Measurements from ENCODE around the gene KLF13.
A peak's percentile ranks its signal among the peaks of the same experiment; 100 is the strongest.
"Not testable (repeated sequence)": the region's sequence is repeated elsewhere in the genome, so short reads cannot be mapped to it uniquely, and the experiment has no call there.

KLF13 gene

DNA sequence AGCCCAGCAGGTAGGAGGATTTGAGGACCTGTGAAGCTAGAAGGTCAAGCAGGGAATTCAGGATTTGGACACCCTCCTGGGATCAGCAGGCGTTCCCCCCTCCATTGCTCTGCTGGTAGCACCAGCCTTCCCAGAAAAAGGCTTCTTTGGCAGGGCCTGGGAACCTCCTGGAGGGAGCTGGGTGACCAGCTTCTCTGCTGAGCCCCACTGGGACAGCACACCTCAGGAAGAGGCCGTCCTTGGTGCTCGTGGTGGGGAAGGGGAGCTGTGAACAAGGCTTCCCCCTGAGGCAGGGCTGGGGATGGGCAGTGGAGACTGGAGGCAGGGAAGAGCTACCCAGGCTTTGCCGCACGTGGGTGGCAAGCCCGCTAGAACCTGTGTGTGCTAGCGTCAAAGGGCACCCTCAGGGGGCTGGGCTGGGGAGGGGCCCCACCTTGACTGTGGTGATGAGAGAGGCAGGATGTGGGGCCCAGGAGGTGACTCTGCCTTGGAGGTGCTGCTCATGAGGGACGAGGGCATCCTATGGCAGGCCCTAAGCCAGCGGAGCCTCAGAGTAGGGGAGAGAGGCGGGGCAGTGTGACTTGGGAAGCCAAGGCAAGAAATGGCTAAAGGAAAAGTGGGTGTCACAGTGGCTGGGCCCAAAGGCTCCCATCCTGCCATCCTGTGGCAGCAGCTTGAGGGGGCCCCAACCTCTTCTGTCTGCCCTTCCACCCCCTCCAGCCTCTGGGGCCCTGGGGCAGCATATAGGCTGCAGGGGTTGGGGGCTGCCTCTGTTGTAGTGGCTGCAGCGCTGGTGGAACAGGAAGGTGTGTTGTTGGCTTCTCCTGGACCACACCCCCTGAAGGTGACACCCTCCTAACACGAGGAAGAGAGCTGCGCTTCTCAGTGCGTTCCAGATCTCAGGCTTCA lies 20.7 kb downstream of the KLF13 start:
- DNase-seq (ENCODE audit: low read depth) = no peak

GRCh38 chr15:31347981-31348803 lies 21.6 kb downstream of the KLF13 start:
- DNase-seq (ENCODE audit: low read depth) = no peak

- DNase-seq (ENCODE audit: low read depth) = no peak
Observed at GRCh38 chr15:31349233-31350141, 22.9 kb downstream of the KLF13 start.

DNA sequence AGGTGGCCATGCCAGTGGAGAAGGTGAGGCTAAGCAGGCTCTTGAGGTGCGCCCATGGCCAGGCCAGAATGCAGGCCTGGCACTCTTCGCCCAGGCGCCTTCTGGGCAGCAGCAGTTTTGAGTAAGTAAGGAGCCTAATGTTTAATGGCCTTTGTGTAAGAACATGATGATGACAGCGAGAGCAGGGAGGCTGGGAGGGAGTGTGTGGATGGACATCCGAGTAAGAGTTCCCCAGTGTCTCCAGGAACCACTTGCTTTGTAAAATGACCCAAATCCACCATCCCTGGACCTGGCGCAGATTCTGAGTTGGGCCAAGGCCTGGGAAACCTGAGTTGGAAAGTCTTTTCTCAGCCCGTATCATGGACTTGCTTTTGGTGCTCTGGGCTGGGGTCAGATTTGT lies 24.1 kb downstream of the KLF13 start:
- DNase-seq (ENCODE audit: low read depth) = no peak

DNA sequence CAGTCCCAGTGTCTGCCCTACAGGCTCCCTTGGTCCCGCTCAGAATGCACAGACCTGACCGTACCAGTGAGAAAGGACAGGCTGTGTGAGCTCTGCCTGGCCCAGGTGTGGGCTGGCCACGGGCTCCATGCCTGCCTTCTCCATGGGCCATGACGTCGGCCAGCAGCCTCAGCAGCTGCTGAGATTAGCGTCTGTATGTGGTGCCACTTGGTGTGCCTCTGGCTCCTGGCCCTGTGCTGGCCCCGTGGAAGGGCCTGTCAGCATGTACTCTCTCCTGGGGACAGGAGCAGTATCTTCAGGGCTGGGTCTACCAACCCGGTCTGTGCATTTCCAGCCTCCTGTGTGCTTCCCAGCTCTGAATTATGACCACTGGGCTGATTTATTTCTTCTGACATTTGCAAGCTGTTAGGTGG lies 25.7 kb downstream of the KLF13 start:
- DNase-seq (ENCODE audit: low read depth) = no peak

DNA sequence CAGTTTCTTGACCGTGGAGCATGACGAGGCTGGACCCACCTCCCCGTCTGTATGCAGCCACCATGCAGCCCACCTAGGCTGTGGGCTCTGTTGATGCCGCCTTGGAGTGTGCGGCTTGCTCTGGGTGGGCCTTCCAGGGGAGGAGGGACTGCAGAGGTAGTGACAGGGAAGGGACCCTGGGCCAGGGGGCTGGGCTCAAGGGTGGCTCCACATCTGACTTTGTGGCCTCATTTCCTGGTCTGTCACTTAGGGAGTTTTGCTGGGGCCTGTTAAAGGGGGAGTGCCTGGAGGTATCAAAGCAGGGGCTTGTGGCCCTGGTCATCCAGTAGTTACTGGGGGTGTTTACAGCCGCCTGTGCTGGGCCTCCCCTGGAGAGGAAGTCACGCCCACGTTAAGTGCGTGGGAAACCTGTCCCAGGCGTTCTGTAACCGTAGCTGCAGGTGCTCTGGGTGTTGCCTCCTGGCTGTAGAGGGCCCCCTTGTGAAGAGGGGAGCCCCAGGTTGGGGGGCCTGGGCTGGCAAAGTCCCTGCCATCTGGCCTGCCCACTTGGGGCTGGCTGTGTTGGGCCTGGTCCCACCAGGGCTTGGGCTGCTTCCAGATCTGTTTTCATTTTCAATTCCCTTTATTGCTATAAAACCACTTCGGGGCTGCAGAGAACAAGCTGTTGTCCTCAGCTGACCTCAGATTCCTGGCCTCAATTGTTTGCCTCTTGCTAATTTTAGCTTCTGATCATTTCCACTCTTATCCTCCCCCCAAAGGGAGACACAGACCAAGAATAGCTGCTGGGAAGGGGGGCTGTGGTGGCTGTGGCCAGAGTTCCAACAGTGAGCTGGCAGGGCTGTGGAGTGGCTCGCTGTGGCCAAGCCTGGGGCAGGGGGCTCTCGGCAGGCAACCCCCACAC lies 26.5 kb downstream of the KLF13 start:
- DNase-seq (ENCODE audit: low read depth) = no peak

GRCh38 chr15:31353931-31354330 lies 27.3 kb downstream of the KLF13 start:
- DNase-seq (ENCODE audit: low read depth) = no peak

DNA sequence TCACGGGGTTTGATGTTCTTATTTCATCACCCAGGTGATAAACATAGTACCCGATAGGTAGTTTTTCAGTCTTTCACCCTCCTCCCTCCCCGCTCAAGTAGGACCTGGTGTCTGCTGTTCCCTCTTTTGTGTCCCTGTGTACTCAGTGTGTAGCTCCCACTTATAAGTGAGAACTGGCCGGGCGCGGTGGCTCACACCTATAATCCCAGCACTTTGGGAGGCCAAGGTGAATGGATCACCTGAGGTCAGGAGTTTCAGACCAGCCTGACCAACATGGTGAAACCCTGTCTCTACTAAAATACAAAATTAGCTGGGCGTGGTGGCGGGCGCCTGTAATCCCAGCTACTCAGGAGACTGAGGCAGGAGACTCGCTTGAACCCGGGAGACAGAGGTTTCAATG lies 29.5 kb downstream of the KLF13 start:
- DNase-seq (ENCODE audit: low read depth) = not testable (repeated sequence)

GRCh38 chr15:31357148-31357547 lies 30.5 kb downstream of the KLF13 start:
- no peak for DNase-seq (ENCODE audit: low read depth)

- no peak for DNase-seq (ENCODE audit: low read depth)
Observed at GRCh38 chr15:31358163-31358562, 31.5 kb downstream of the KLF13 start.

DNA sequence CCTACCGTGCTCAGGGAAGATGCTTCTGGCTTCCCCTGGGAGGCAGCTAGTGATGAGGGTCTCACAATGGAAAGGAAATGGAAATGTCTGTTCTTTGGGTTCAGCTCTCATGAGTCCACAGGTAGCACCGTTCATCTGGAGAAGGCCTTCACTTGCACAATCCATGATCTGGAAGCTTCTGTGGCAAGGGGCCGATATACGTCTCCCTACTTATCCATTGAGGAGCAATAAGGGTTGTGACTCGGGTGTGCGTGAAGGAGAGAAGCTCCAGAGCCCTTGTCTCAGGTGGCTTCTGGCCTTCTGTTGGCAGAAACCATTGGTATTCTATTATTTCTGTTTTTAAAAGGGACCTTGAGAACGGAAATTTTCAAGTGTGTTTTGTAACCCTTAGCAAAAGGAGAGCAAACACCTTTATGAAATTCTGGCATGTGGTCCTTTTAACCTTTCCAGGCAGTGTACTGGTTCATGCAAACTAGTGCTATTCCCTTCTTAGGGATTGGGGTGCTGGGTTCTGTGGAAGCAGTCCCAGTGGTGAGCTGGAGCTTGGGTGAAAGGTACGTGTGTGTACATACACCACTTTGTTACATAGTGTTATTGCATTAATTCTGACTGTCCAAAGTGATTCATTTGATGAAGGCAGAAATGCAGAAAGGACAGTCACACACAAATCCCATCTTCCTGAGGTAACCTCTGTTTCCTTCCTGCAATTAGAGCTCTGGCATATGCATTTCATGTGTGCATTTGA lies 32.5 kb downstream of the KLF13 start:
- DNase-seq (ENCODE audit: low read depth) = no peak

DNA sequence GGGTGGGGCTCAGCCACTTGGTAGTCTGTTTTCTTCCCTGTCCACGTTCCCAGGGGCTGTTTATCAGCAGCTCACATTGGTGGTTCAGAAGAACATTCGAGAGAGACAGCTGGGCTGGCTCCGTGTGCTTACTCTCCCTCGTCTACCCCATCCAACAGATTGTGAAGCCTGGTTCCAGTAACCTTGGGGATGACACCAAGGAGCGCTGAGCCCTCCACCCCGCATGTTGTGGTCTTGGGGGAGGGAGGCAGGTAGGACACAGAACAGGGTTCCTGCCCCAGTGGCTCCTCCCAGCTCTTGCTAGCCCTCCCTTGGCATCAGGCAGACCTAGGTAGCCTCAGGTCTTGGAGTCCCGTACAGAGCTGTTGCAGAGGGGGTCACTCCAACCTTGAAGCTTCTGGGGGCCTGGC lies 33.1 kb downstream of the KLF13 start:
- no peak for DNase-seq (ENCODE audit: low read depth)

DNA sequence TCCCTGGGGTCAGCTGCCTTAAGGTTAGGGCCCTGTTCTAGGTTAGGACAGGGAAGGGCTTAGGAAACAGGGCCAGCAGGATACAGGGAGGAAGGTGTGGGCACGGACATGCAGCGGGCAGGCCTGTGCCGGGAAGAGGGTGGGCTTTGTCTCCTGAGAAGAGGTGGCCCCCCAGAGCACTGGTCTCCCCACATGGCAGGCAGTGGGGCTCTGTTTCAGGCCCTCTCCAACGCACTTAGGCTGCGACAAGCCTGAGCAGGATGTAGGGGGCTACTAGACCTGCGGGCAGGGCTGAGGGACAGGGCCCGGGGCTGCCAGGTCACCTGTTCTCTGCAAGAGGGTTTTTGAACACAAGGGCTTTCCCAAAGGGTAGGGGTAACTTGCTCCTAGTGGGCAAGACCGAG lies 33.5 kb downstream of the KLF13 start:
- no peak for DNase-seq (ENCODE audit: low read depth)

GRCh38 chr15:31360843-31361763 lies 34.5 kb downstream of the KLF13 start:
- peak; percentile 46 for DNase-seq (ENCODE audit: low read depth)

- no peak for DNase-seq (ENCODE audit: low read depth)
Observed at GRCh38 chr15:31361764-31362515, 35.3 kb downstream of the KLF13 start.

DNA sequence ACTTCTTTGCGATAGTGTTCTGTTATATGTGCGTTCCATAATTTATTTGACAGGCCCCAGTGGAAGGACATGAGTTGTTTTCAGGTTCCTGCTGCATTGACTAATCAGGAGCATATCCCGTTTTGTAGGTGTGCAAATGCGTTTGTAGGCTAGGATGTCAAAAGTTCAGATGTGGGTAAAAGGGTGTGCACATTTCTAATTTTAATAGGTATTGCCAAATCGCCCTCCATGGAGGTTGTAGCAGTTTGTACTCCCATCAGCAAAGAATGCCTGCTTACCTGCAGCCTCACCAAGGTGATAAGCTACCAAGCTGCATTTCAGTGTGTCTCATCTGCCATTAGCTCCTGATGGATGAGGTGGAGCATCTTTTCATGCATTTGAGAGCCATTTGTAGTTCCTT lies 36.3 kb downstream of the KLF13 start:
- DNase-seq (ENCODE audit: low read depth) = no peak

DNA sequence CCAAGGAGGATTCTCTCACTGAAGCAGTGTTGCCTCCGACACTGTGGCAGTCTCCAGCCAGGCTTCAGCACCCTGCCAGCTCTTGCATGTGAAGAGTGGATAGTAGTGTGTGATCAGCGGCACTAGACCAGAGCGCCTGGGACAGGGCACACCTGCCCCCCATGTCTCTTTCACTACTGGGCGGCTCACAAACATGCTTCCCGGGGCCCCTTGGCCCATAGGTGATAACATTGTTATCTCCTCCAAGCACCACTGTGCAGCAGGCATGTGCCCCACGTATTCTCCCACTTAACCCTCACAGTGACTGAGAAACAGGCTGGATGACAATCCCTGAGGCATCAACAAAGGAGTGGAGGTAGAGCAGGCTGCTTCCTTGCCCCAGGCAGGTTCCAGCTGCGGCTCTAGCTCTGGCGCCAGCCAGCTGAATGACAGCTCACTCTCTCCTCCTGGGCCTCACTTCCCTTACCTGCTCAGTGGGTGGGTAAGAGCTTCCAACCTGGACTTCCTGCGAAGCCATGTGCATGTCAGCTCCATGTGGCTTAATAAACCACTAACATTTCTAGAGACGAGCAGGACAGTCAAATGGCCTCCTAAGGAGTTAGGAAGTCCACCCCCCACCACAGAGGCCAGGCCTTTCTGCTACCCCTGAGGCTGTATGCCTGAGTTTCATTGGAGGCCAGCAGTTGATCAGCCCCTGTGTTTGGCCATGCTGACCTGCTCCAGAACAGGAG lies 37.8 kb downstream of the KLF13 start:
- no peak for DNase-seq (ENCODE audit: low read depth)

Data from CMK (cell line).